Gastroesophageal sphincter (tissue), 3 donors: ENCODE measurements around the gene FBXO38.

ENCODE experiments used
- EP300 ChIP-seq: sonication (generic); formaldehyde crosslinking; IDR thresholded peaks from one replicate; pipeline ENCODE4 v1.6.1; 2017; ENCODE audit warnings: antibody characterized with exemption, mild to moderate bottlenecking
- POLR2A ChIP-seq, 2 donors: fragments of 450-650 bp; IDR thresholded peaks; one replicate each; pipeline ENCODE4 v1.6.1; 2017; ENCODE audit warnings: antibody characterized with exemption in 2 of 2, mild to moderate bottlenecking in 2 of 2, moderate library complexity in 1 of 2
- POLR2AphosphoS5 ChIP-seq: sonication (generic); formaldehyde crosslinking; IDR thresholded peaks from one replicate; pipeline ENCODE4 v1.6.1; 2017; ENCODE audit warnings: antibody characterized with exemption
- TF ChIP-seq, protein P1 (sequence below), 4 experiments: fragments of 200-600 bp in 2 of 4; fragments of 450-650 bp in 2 of 4; sonication (generic) in 1 of 4; IDR thresholded peaks; one replicate each; pipeline ENCODE4 v1.5.1; 2017 to 2019; ENCODE audit warnings: antibody characterized with exemption in 4 of 4, mild to moderate bottlenecking in 2 of 4, moderate library complexity in 2 of 4

DNA sequence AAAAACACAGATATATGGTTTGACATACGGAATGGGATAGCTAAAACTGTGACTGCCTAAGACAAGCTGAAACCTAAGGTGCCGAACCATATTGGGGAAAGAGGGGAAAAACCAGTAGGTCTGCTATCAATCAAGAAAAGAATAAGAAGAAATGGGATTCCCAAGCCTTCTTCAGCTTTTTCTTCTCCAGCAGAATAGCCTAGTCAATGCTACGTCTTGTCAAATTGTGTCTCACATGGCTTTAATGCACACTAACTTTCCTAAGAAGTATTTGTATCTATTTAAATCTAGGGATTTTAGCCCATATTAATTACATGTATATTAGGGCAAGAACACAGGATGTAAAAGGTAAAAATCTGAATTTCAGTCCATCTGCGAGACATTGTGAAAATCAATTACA, 797 bp upstream of the FBXO38 start:
- TF ChIP-seq, protein P1, sequence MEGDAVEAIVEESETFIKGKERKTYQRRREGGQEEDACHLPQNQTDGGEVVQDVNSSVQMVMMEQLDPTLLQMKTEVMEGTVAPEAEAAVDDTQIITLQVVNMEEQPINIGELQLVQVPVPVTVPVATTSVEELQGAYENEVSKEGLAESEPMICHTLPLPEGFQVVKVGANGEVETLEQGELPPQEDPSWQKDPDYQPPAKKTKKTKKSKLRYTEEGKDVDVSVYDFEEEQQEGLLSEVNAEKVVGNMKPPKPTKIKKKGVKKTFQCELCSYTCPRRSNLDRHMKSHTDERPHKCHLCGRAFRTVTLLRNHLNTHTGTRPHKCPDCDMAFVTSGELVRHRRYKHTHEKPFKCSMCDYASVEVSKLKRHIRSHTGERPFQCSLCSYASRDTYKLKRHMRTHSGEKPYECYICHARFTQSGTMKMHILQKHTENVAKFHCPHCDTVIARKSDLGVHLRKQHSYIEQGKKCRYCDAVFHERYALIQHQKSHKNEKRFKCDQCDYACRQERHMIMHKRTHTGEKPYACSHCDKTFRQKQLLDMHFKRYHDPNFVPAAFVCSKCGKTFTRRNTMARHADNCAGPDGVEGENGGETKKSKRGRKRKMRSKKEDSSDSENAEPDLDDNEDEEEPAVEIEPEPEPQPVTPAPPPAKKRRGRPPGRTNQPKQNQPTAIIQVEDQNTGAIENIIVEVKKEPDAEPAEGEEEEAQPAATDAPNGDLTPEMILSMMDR (IDR thresholded peaks at IDR 0.05) = no peak
- TF ChIP-seq POLR2AphosphoS5 (no peak), POLR2A (IDR thresholded peaks at IDR 0.05) (no peak), EP300 (no peak)
